B cell (primary cell): ENCODE data around the gene ACVR1.

Source experiments
- EZH2 ChIP-seq: IDR thresholded peaks from 2 replicates; pipeline ENCODE4 v1.6.1; 2012; ENCODE audit warnings: borderline replicate concordance, low read depth, mild to moderate bottlenecking, moderate library complexity, low read length; ENCODE audit not compliant: insufficient read depth, poor library complexity, severe bottlenecking
- TF ChIP-seq, protein P1 (sequence below): fragments of 200-600 bp; IDR thresholded peaks from one replicate; pipeline ENCODE4 v1.8.0; 2022; ENCODE audit warnings: antibody characterized with exemption, mild to moderate bottlenecking

GRCh38 chr2:157874997-157875640 is 1.0 kb downstream of the ACVR1 start:
- TF ChIP-seq EZH2, result no peak
- TF ChIP-seq, protein P1, sequence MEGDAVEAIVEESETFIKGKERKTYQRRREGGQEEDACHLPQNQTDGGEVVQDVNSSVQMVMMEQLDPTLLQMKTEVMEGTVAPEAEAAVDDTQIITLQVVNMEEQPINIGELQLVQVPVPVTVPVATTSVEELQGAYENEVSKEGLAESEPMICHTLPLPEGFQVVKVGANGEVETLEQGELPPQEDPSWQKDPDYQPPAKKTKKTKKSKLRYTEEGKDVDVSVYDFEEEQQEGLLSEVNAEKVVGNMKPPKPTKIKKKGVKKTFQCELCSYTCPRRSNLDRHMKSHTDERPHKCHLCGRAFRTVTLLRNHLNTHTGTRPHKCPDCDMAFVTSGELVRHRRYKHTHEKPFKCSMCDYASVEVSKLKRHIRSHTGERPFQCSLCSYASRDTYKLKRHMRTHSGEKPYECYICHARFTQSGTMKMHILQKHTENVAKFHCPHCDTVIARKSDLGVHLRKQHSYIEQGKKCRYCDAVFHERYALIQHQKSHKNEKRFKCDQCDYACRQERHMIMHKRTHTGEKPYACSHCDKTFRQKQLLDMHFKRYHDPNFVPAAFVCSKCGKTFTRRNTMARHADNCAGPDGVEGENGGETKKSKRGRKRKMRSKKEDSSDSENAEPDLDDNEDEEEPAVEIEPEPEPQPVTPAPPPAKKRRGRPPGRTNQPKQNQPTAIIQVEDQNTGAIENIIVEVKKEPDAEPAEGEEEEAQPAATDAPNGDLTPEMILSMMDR, result no peak
